ENCODE measurements around the gene CLSTN2.

CLSTN2 gene

GRCh38 chr3:140113996-140114788, 179.2 kb downstream of the CLSTN2 start:
- Histone ChIP-seq H3K27ac (ENCODE audit: low read depth, low read length) (no peak overlapping the region), H3K4me2 (ENCODE audit: low read length) (no peak overlapping the region), H3K9me3 (ENCODE audit: control insufficient read depth, insufficient read depth, low read length) (no peaks in the 10 kb centered on the region), H3F3A (ENCODE audit: control insufficient read depth, insufficient read depth) (no peaks in the 10 kb centered on the region), H3K4me3 (ENCODE audit: low read length) (no peak overlapping the region), H3K79me2 (ENCODE audit: control insufficient read depth, low read length) (no peaks in the 10 kb centered on the region), H3K9me2 (replicated peaks; ENCODE audit: control insufficient read depth, low read length) (no peaks in the 10 kb centered on the region), H3K4me1 (ENCODE audit: control insufficient read depth, low read length) (no peaks in the 10 kb centered on the region), H4K20me1 (ENCODE audit: control insufficient read depth, insufficient read depth, low read depth, low read length) (no peaks in the 10 kb centered on the region), H3K36me3 (ENCODE audit: control insufficient read depth, low read length) (no peaks in the 10 kb centered on the region), H3K27me3 (ENCODE audit: control insufficient read depth, low read length) (0 out of 2 replicates have a peak, but pooled peaks cover 2% of the 10 kb centered on the region)
- TF ChIP-seq CTCF (IDR thresholded peaks at IDR 0.05; ENCODE audit: low read depth, low read length, poor library complexity, severe bottlenecking): no peak
- no peak for TF ChIP-seq EZH2phosphoT487 (IDR thresholded peaks at IDR 0.05; ENCODE audit: borderline replicate concordance, low read length)

GRCh38 chr3:140114789-140115080, 179.8 kb downstream of the CLSTN2 start:
- Histone ChIP-seq H3K4me2 (ENCODE audit: low read length) (no peak overlapping the region), H3K79me2 (ENCODE audit: control insufficient read depth, low read length) (no peaks in the 10 kb centered on the region), H3K9me3 (ENCODE audit: control insufficient read depth, insufficient read depth, low read length) (no peaks in the 10 kb centered on the region), H3K4me3 (ENCODE audit: low read length) (no peak overlapping the region), H3K27me3 (ENCODE audit: control insufficient read depth, low read length) (0 out of 2 replicates have a peak, but pooled peaks cover 2% of the 10 kb centered on the region), H3K36me3 (ENCODE audit: control insufficient read depth, low read length) (no peaks in the 10 kb centered on the region), H3K27ac (ENCODE audit: low read depth, low read length) (no peak overlapping the region), H4K20me1 (ENCODE audit: control insufficient read depth, insufficient read depth, low read depth, low read length) (no peaks in the 10 kb centered on the region), H3F3A (ENCODE audit: control insufficient read depth, insufficient read depth) (no peaks in the 10 kb centered on the region), H3K9me2 (replicated peaks; ENCODE audit: control insufficient read depth, low read length) (no peaks in the 10 kb centered on the region), H3K4me1 (ENCODE audit: control insufficient read depth, low read length) (no peaks in the 10 kb centered on the region)
- TF ChIP-seq CTCF (IDR thresholded peaks at IDR 0.05; ENCODE audit: low read depth, low read length, poor library complexity, severe bottlenecking) (no peak), EZH2phosphoT487 (IDR thresholded peaks at IDR 0.05; ENCODE audit: borderline replicate concordance, low read length) (no peak)

GRCh38 chr3:140117096-140117526, 182.1 kb downstream of the CLSTN2 start:
- TF ChIP-seq CTCF (IDR thresholded peaks at IDR 0.05; ENCODE audit: low read depth, low read length, poor library complexity, severe bottlenecking) (no peak), EZH2phosphoT487 (IDR thresholded peaks at IDR 0.05; ENCODE audit: borderline replicate concordance, low read length) (no peak)
- Histone ChIP-seq H3K27me3 (ENCODE audit: control insufficient read depth, low read length) (0 out of 2 replicates have a peak, but pooled peaks cover 2% of the 10 kb centered on the region), H4K20me1 (ENCODE audit: control insufficient read depth, insufficient read depth, low read depth, low read length) (no peaks in the 10 kb centered on the region), H3K9me2 (replicated peaks; ENCODE audit: control insufficient read depth, low read length) (no peaks in the 10 kb centered on the region), H3K36me3 (ENCODE audit: control insufficient read depth, low read length) (no peaks in the 10 kb centered on the region), H3K4me1 (ENCODE audit: control insufficient read depth, low read length) (no peaks in the 10 kb centered on the region), H3K4me3 (ENCODE audit: low read length) (no peak overlapping the region), H3K9me3 (ENCODE audit: control insufficient read depth, insufficient read depth, low read length) (no peaks in the 10 kb centered on the region), H3K4me2 (ENCODE audit: low read length) (no peak overlapping the region), H3F3A (ENCODE audit: control insufficient read depth, insufficient read depth) (no peaks in the 10 kb centered on the region), H3K27ac (ENCODE audit: low read depth, low read length) (no peak overlapping the region), H3K79me2 (ENCODE audit: control insufficient read depth, low read length) (no peaks in the 10 kb centered on the region)

Measured in DOHH2 (cell line).